B cell (primary cell): ENCODE results near the gene PCBP3. TPM values are rescaled to one million over a fixed set of nuclear protein-coding genes. Genes with fewer than 3 reads are reported as not detected.

Source experiments
- ATAC-seq: fragments of 200-7000 bp; cut with Tn5 transposase; one replicate; pipeline ENCODE4 v1.10.0; 2021; ENCODE audit warnings: low read depth, mild to moderate bottlenecking, moderate number of reproducible peaks, moderate library complexity
- CTCF ChIA-PET: fragments of 350-600 bp; sonication (Branson Sonifier 250); formaldehyde crosslinking; loops from one replicate; lab custom pipeline; 2021; ENCODE audit warnings: antibody characterized with exemption, inconsistent platforms; lab: Charles Lee
- POLR2A ChIA-PET: fragments of 350-600 bp; sonication (Branson Sonifier 250); formaldehyde crosslinking; loops from one replicate; lab custom pipeline; 2021; ENCODE audit warnings: antibody characterized with exemption; lab: Charles Lee
- DNase-seq: peaks from one replicate; pipeline ENCODE4 v3.0.0; 2013
- H2AFZ ChIP-seq: 2 replicates; pipeline ENCODE4 v1.6.1; 2012; ENCODE audit warnings: mild to moderate bottlenecking, low read depth, low read length; ENCODE audit not compliant: insufficient read depth, poor library complexity, severe bottlenecking
- H3K27ac ChIP-seq, 2 donors: 1 replicate in 1 of 2; 2 replicates in 1 of 2; pipeline ENCODE4 v1.5.1; 2012 to 2013; ENCODE audit warnings: low read length in 2 of 2, mild to moderate bottlenecking in 2 of 2, moderate library complexity in 1 of 2
- H3K27me3 ChIP-seq, 4 experiments: fragments of 200-600 bp in 1 of 4; sonication (generic) in 1 of 4; replicated peaks in 1 of 4; 1 replicate in 2 of 4; 2 replicates in 2 of 4; pipeline versions ENCODE4 v1.6.1 to v1.7.0; 2013 to 2016; ENCODE audit warnings: low read length in 3 of 4, mild to moderate bottlenecking in 2 of 4, mixed read lengths in 1 of 4, moderate library complexity in 1 of 4; ENCODE audit not compliant: insufficient read depth in 4 of 4, control insufficient read depth in 3 of 4; ENCODE audit errors: control extremely low read depth in 1 of 4
- H3K36me3 ChIP-seq, 2 experiments: replicated peaks in 1 of 2; 1 replicate in 1 of 2; 2 replicates in 1 of 2; pipeline versions ENCODE4 v1.6.1 to v1.7.1; 2013; ENCODE audit warnings: low read length in 1 of 2; ENCODE audit not compliant: insufficient read depth in 2 of 2, control insufficient read depth in 1 of 2; ENCODE audit errors: control extremely low read depth in 1 of 2, extremely low read depth in 1 of 2
- H3K4me1 ChIP-seq, 2 donors: fragments of 200-600 bp in 1 of 2; sonication (generic) in 1 of 2; 1 replicate in 1 of 2; 2 replicates in 1 of 2; pipeline versions ENCODE4 v1.5.1 to v1.6.1; 2013 to 2017; ENCODE audit warnings: low read length in 2 of 2; ENCODE audit not compliant: control insufficient read depth in 2 of 2, insufficient read depth in 2 of 2
- H3K4me2 ChIP-seq: replicated peaks from 2 replicates; pipeline ENCODE3; 2012; ENCODE audit warnings: mild to moderate bottlenecking, low read depth, low read length; ENCODE audit not compliant: poor library complexity, severe bottlenecking
- H3K4me3 ChIP-seq, 5 experiments: fragments of 200-600 bp in 1 of 5; sonication (generic) in 1 of 5; 1 replicate in 3 of 5; 2 replicates in 2 of 5; pipeline versions ENCODE4 v1.5.1 to v1.7.0; 2011 to 2016; ENCODE audit warnings: low read length in 4 of 5, mild to moderate bottlenecking in 4 of 5, low read depth in 2 of 5, control low read depth in 1 of 5, moderate library complexity in 1 of 5; ENCODE audit not compliant: insufficient read depth in 1 of 5; ENCODE audit errors: control extremely low read depth in 1 of 5, extremely low read depth in 1 of 5
- H3K79me2 ChIP-seq: fragments of 200-600 bp; sonication (generic); one replicate; pipeline ENCODE4 v1.6.0; 2016; ENCODE audit warnings: low read length; ENCODE audit not compliant: control insufficient read depth, insufficient read depth
- H3K9ac ChIP-seq: fragments of 200-600 bp; sonication (generic); 2 replicates; pipeline ENCODE4 v1.6.1; 2017; ENCODE audit warnings: mild to moderate bottlenecking, low read length, moderate library complexity
- H3K9me3 ChIP-seq, 3 donors: one replicate each; pipeline versions ENCODE4 v1.6.1 to v1.7.1; 2013; ENCODE audit warnings: low read length in 2 of 3; ENCODE audit not compliant: control insufficient read depth in 2 of 3, insufficient read depth in 1 of 3; ENCODE audit errors: control extremely low read depth in 1 of 3
- H4K20me1 ChIP-seq: 2 replicates; pipeline ENCODE4 v1.6.0; 2012; ENCODE audit warnings: mild to moderate bottlenecking, low read length; ENCODE audit not compliant: insufficient read depth, control insufficient read depth, poor library complexity, severe bottlenecking
- H3K27ac Mint-ChIP-seq: one replicate; pipeline ENCODE4 v1.8.0; 2021; ENCODE audit warnings: mixed read lengths
- H3K27me3 Mint-ChIP-seq: one replicate; pipeline ENCODE4 v1.8.0; 2021; ENCODE audit warnings: mixed read lengths
- H3K4me1 Mint-ChIP-seq: one replicate; pipeline ENCODE4 v1.8.0; 2021; ENCODE audit warnings: mixed read lengths
- H3K4me3 Mint-ChIP-seq: one replicate; pipeline ENCODE4 v1.8.0; 2021; ENCODE audit warnings: mixed read lengths
- H3K9me3 Mint-ChIP-seq: one replicate; pipeline ENCODE4 v1.8.0; 2022; ENCODE audit warnings: mixed read lengths; ENCODE audit not compliant: insufficient read depth
- EZH2 ChIP-seq: IDR thresholded peaks from 2 replicates; pipeline ENCODE4 v1.6.1; 2012; ENCODE audit warnings: borderline replicate concordance, low read depth, mild to moderate bottlenecking, moderate library complexity, low read length; ENCODE audit not compliant: insufficient read depth, poor library complexity, severe bottlenecking
- WGBS: methylation state at CpG from one replicate; pipeline ENCODE4 v1.1.5; 2013; ENCODE audit warnings: missing lambda C conversion rate; ENCODE audit not compliant: insufficient coverage; 5-methylcytosine and 5-hydroxymethylcytosine counted together
- intact Hi-C: fragments of 100-400 bp; cut with micrococcal nuclease; formaldehyde crosslinking; loops from one replicate; pipeline ENCODE4 v1.10.0; 2022
- polyA plus RNA-seq: library from polyadenylated mRNA; depleted of rRNA; stranded (reverse); fragments of >200 nt; gene quantifications from 2 replicates; pipeline ENCODE4 v1.2.3, GENCODE V29; 2012
- total RNA-seq, 2 donors: library from RNA; stranded (reverse); fragments of 120-200 nt in 1 of 2; gene quantifications; 1 replicate in 1 of 2; 2 replicates in 1 of 2; pipeline versions ENCODE4 v1.2.3 to v1.2.4, GENCODE V29; 2013 to 2022
- TF ChIP-seq, protein P1 (sequence below): fragments of 200-600 bp; IDR thresholded peaks from one replicate; pipeline ENCODE4 v1.8.0; 2022; ENCODE audit warnings: antibody characterized with exemption, mild to moderate bottlenecking

Gene PCBP3
- total and polyA plus RNA-seq, 2 donors (not counting 1 experiment from before 2014, with no cell fraction given): 0.45 to 2.7 TPM

DNA sequence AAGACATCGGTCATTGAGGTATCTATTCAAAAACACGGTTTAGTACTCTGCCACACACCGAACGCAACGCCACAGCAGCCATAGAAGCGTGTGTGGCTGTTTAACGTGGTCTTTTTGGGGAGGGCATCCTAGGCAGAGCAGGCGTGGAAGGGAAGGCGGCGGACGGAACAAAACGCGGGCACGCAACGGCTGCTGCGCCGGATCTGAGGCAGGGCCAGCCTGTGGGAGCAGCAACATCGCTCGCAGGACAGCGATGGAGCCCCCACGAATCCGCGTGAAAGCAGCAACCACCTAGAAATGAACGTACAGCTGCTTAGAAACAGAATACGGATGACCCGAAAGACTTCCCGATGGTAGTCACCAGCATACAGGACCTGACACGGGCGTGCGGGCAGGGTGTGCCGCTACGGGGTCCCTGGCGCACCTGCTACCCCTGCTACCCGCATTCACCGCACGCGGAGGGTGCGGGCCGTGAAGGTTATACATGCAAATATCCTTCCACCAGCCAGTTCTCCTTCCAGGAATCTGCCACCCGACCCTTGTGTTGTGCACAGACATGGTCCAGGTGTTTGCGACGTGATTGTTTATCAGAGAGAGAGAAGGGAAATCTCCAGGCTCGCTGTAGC is 223.6 kb downstream of the PCBP3 start:
- Histone ChIP-seq H3K4me1 (peaks cover 0 to 10% of the 10 kb centered on the region in 2 donors), H2AFZ (no peak overlapping the region), H4K20me1 (no peaks in the 10 kb centered on the region), H3K9me3 (peaks cover 0 to 2% (median 0%) of the 10 kb centered on the region in 3 donors), H3K4me3 (no peak overlapping the region), H3K27ac (no peak overlapping the region), H3K27me3 (no peaks in the 10 kb centered on the region), H3K36me3 (no peaks in the 10 kb centered on the region), H3K79me2 (no peaks in the 10 kb centered on the region), H3K9ac (no peak overlapping the region), H3K4me2 (no peak overlapping the region)
- no peaks in the 10 kb centered on the region for H3K9me3 Mint-ChIP-seq
- ChIA-PET CTCF (no interaction called here), POLR2A (no interaction called here)
- peaks cover 4% of the 10 kb centered on the region for H3K27me3 Mint-ChIP-seq
- H3K4me3 Mint-ChIP-seq: no peak overlapping the region
- WGBS: 93% methylated on average over 41 of the region's 43 CpGs
- peaks cover 7% of the 10 kb centered on the region for H3K4me1 Mint-ChIP-seq
- ATAC-seq (no peak), DNase-seq (no peak)
- intact Hi-C loops: no loop called here
- TF ChIP-seq, protein P1, sequence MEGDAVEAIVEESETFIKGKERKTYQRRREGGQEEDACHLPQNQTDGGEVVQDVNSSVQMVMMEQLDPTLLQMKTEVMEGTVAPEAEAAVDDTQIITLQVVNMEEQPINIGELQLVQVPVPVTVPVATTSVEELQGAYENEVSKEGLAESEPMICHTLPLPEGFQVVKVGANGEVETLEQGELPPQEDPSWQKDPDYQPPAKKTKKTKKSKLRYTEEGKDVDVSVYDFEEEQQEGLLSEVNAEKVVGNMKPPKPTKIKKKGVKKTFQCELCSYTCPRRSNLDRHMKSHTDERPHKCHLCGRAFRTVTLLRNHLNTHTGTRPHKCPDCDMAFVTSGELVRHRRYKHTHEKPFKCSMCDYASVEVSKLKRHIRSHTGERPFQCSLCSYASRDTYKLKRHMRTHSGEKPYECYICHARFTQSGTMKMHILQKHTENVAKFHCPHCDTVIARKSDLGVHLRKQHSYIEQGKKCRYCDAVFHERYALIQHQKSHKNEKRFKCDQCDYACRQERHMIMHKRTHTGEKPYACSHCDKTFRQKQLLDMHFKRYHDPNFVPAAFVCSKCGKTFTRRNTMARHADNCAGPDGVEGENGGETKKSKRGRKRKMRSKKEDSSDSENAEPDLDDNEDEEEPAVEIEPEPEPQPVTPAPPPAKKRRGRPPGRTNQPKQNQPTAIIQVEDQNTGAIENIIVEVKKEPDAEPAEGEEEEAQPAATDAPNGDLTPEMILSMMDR: no peak
- TF ChIP-seq EZH2: no peak
- H3K27ac Mint-ChIP-seq: no peak overlapping the region

DNA sequence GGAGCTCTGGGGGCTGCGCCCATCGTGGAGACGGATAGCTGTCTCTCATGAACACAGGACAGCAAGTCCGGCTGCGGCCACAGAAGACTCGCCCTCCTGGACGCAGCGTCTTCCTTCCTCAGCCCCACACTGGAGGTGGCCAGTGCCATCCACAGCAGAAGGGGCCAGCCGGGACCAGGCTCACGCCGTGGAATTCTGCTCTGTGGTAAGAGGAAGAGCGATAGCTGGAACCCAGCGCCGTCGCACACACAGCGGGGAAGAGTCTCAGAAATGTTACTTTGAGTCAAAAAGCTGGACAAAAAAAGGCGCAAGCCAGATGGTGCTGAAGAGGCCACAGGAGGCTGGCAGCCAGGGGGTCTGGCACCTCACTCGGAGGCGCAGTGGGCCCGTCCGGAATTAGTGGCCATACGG is 224.2 kb downstream of the PCBP3 start:
- H2AFZ ChIP-seq: no peak overlapping the region
- TF ChIP-seq, protein P1: no peak
- no peak for TF ChIP-seq EZH2
- peaks cover 0 to 2% (median 0%) of the 10 kb centered on the region in 3 donors for H3K9me3 ChIP-seq
- no peaks in the 10 kb centered on the region for H3K27me3 ChIP-seq
- ATAC-seq (no peak), DNase-seq (no peak)
- H3K36me3 ChIP-seq: no peaks in the 10 kb centered on the region
- H3K9me3 Mint-ChIP-seq: no peaks in the 10 kb centered on the region
- 96% methylated on average over 20 of the region's 22 CpGs for WGBS
- H3K4me1 Mint-ChIP-seq: peaks cover 4% of the 10 kb centered on the region
- intact Hi-C loops: no loop called here
- ChIA-PET CTCF (no interaction called here), POLR2A (no interaction called here)
- H3K27me3 Mint-ChIP-seq: peaks cover 4% of the 10 kb centered on the region
- H3K9ac ChIP-seq: no peak overlapping the region
- no peaks in the 10 kb centered on the region for H4K20me1 ChIP-seq
- no peak overlapping the region for H3K4me3 ChIP-seq
- no peak overlapping the region for H3K4me3 Mint-ChIP-seq
- no peaks in the 10 kb centered on the region for H3K79me2 ChIP-seq
- no peak overlapping the region for H3K27ac Mint-ChIP-seq
- peaks cover 0 to 8% of the 10 kb centered on the region in 2 donors for H3K4me1 ChIP-seq
- no peak overlapping the region for H3K27ac ChIP-seq
- H3K4me2 ChIP-seq: no peak overlapping the region
